ENCODE measurements around the gene RAB3D. TPM values are rescaled to one million over a fixed set of nuclear protein-coding genes. Genes with fewer than 3 reads are reported as not detected.
"Not testable (repeated sequence)": the region's sequence is repeated elsewhere in the genome, so short reads cannot be mapped to it uniquely, and the experiment has no call there.

The RAB3D gene
- total RNA-seq, 1 experiment from 2014 or later: 35.0 TPM

DNA sequence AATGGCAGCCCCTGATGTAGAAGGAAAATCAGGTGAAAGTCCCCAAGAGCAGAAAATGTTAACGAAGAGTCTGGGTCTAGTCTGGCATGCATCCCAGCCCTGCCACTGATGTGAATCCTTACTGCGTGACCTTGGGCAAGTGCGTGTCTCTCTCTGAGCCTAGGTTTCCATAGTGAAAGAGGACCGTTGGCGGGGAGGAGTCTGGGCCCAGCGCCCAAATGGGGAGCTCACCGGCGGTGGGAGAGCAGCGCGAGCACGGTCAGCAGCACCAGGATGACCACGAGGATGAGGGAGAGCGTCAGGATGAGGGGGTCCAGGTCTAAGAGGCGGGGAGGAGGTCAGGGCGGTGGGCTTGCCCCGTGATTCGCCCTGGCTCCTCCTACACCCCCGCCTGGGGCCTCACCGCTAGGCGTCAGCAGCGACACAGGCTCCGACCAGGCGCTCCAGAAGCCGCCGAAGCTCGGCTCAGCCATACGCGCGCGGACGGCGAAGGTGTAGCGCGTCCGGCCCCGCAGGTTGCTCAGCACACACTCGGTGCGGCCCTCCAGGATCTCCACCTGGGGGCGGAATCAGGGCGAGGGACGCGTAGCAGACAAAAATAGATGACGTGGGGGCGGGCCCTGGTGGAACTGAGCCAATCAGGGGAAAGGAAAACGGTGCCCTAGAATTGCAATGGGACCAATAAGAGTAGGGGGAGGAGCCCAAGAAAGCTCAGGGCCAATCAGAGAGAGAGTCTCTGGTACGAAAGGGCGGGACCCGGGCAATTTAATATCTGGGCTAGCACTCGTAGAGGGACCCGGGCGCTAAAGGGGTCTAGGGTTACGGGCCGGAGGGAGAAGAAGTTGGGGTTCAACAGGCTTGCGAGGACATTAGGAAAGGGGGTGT is 41.4 kb upstream of the RAB3D start:
- H3K4me2 ChIP-seq: peak overlapping the region; percentile 70
- H3K36me3 ChIP-seq (ENCODE audit: low read depth): no peaks in the 10 kb centered on the region
- H3K4me1 ChIP-seq (replicated peaks; ENCODE audit: insufficient read depth): peaks cover 66% of the 10 kb centered on the region
- peak; percentile 85 to 91 for DNase-seq
- no TSS peak for BruUV-seq (replicated peaks)
- CTCF ChIA-PET: interaction anchor here (0.6 to 1.8 kb wide), 5 partner anchors 9 to 251 kb away, joined by 3 to 27 read pairs (median 3); partner anchors contain the start of gene RGL3
- H2AFZ ChIP-seq: peak overlapping the region; percentile 54; the same call in 1 of the 2 replicates
- H3K27me3 ChIP-seq (ENCODE audit: insufficient read depth, low read depth): no peaks in the 10 kb centered on the region
- no peaks in the 10 kb centered on the region for H3K9me2 ChIP-seq (ENCODE audit: insufficient read depth)
- no peaks in the 10 kb centered on the region for H3K9me3 ChIP-seq (ENCODE audit: insufficient read depth, low read depth)
- H3K27ac ChIP-seq: no peak overlapping the region
- H4K20me1 ChIP-seq (ENCODE audit: insufficient read depth): no peaks in the 10 kb centered on the region
- H3K79me2 ChIP-seq (ENCODE audit: low read depth): peaks cover 16% of the 10 kb centered on the region
- TF ChIP-seq, protein P1, sequence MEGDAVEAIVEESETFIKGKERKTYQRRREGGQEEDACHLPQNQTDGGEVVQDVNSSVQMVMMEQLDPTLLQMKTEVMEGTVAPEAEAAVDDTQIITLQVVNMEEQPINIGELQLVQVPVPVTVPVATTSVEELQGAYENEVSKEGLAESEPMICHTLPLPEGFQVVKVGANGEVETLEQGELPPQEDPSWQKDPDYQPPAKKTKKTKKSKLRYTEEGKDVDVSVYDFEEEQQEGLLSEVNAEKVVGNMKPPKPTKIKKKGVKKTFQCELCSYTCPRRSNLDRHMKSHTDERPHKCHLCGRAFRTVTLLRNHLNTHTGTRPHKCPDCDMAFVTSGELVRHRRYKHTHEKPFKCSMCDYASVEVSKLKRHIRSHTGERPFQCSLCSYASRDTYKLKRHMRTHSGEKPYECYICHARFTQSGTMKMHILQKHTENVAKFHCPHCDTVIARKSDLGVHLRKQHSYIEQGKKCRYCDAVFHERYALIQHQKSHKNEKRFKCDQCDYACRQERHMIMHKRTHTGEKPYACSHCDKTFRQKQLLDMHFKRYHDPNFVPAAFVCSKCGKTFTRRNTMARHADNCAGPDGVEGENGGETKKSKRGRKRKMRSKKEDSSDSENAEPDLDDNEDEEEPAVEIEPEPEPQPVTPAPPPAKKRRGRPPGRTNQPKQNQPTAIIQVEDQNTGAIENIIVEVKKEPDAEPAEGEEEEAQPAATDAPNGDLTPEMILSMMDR (conservative IDR thresholded peaks at IDR 0.05): peak; percentile 70
- TF ChIP-seq EZH2 (IDR thresholded peaks at IDR 0.05; ENCODE audit: low read depth): no peak
- peak overlapping the region; percentile 38; the same call in 1 of the 2 replicates for H3K4me3 ChIP-seq
- POLR2A ChIA-PET (ENCODE audit: unreplicated experiment): interaction anchor here (0.5 to 0.8 kb wide), 4 partner anchors 34 to 466 kb away, joined by 3 to 5 read pairs (median 4); partner anchors contain the start of genes CCDC159 and RGL3
- intact Hi-C loops (cut with micrococcal nuclease; ENCODE audit: unreplicated experiment): loop anchor here (5.0 kb wide), 1 partner anchor 96 kb away; no protein-coding TSS in a partner anchor
- H3F3A ChIP-seq (ENCODE audit: insufficient read depth, low read depth): peaks cover 55% of the 10 kb centered on the region

DNA sequence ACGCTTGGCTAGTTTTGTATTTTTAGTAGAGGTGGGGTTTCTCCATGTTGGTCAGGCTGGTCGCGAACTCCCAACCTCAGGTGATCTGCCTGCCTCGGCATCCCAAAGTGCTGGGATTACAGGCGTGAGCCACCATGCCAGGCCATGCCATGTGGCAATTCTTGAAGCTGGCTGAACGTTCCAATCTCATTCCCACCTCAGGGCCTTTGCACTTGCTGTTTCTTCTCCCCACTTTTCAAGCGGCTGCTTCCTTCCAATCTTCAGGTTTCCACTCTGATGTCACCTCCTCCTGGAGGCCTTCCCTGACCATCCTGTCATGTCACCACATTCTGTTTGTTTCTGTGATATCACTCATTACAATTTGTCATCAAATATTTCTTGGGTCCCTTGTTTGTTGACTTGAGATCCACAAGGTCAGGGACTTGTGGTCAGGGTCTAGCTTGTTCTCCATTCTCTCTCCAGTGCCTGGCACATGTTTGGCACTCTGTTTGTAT is 40.4 kb upstream of the RAB3D start:
- intact Hi-C loops (cut with micrococcal nuclease; ENCODE audit: unreplicated experiment): loop anchor here (5.0 kb wide), 2 partner anchors 42 to 97 kb away; no protein-coding TSS in a partner anchor
- TF ChIP-seq, protein P1 (conservative IDR thresholded peaks at IDR 0.05): no peak
- no peak for TF ChIP-seq EZH2 (IDR thresholded peaks at IDR 0.05; ENCODE audit: low read depth)
- DNase-seq: no peak
- no peaks in the 10 kb centered on the region for H3K9me3 ChIP-seq (ENCODE audit: insufficient read depth, low read depth)
- peaks cover 68% of the 10 kb centered on the region for H3K4me1 ChIP-seq (replicated peaks; ENCODE audit: insufficient read depth)
- H3F3A ChIP-seq (ENCODE audit: insufficient read depth, low read depth): peaks cover 57% of the 10 kb centered on the region
- no peaks in the 10 kb centered on the region for H3K9me2 ChIP-seq (ENCODE audit: insufficient read depth)
- H4K20me1 ChIP-seq (ENCODE audit: insufficient read depth): no peaks in the 10 kb centered on the region
- no peak overlapping the region for H2AFZ ChIP-seq
- H3K36me3 ChIP-seq (ENCODE audit: low read depth): no peaks in the 10 kb centered on the region
- BruUV-seq (replicated peaks): no TSS peak
- H3K27ac ChIP-seq: no peak overlapping the region
- peak overlapping the region; percentile 70 for H3K4me2 ChIP-seq
- peaks cover 22% of the 10 kb centered on the region for H3K79me2 ChIP-seq (ENCODE audit: low read depth)
- no peak overlapping the region for H3K4me3 ChIP-seq
- CTCF ChIA-PET: interaction anchor here (0.6 kb wide), 1 partner anchor 504 kb away, joined by 3 read pairs; no protein-coding TSS in a partner anchor
- H3K27me3 ChIP-seq (ENCODE audit: insufficient read depth, low read depth): no peaks in the 10 kb centered on the region
- POLR2A ChIA-PET (ENCODE audit: unreplicated experiment): no interaction called here

DNA sequence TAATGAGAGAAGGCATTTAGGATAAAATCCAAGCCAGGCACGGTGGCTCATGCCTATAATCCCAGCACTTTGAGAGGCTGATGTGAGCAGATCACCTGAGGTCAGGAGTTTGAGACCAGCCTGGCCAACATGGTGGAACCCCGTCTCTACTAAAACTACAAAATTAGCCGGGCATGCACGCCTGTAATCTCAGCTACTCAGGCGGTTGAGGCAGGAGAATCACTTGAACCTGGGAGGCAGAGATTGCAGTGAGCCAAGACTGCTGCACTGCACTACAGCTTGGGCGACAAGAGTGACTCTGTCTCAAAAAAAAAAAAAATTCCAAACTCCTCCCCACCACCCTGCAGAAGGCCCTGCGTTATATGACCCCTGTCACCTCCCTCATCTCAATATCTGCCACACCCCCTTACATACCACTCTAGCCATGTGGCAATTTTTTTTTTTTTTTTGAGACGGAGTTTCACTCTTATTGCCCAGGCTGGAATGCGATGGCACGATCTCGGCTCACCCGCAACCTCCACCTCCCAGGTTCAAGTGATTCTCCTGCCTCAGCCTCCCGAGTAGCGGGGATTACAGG is 39.9 kb upstream of the RAB3D start:
- H3K9me2 ChIP-seq (ENCODE audit: insufficient read depth); POLR2A ChIA-PET (ENCODE audit: unreplicated experiment); H4K20me1 ChIP-seq (ENCODE audit: insufficient read depth); H3K9me3 ChIP-seq (ENCODE audit: insufficient read depth, low read depth); H3K36me3 ChIP-seq (ENCODE audit: low read depth); H3K27me3 ChIP-seq (ENCODE audit: insufficient read depth, low read depth); BruUV-seq (replicated peaks); H2AFZ ChIP-seq; H3K4me3 ChIP-seq: not testable (repeated sequence)
- Histone ChIP-seq H3K4me1 (replicated peaks; ENCODE audit: insufficient read depth) (peaks cover 65% of the 10 kb centered on the region), H3K79me2 (ENCODE audit: low read depth) (peaks cover 22% of the 10 kb centered on the region), H3K27ac (peak overlapping the region; percentile 37), H3K4me2 (peak overlapping the region; percentile 58), H3F3A (ENCODE audit: insufficient read depth, low read depth) (peaks cover 51% of the 10 kb centered on the region)
- DNase-seq: peak; percentile 58 to 65
- intact Hi-C loops (cut with micrococcal nuclease; ENCODE audit: unreplicated experiment): loop anchor here (5.0 kb wide), 1 partner anchor 43 kb away; no protein-coding TSS in a partner anchor
- CTCF ChIA-PET: interaction anchor here (0.6 kb wide), 2 partner anchors 43 to 79 kb away, joined by 3 to 4 read pairs; no protein-coding TSS in a partner anchor
